Esophagus mucosa (tissue), 1 donor: ENCODE data around the gene INA. TPM values are rescaled to one million over a fixed set of nuclear protein-coding genes. Genes with fewer than 3 reads are reported as not detected.

Source experiments
- total RNA-seq: library from RNA; stranded (reverse); gene quantifications from one replicate; pipeline ENCODE4 v1.2.4, GENCODE V29; 2023
- donor health status: DM: yes; HTN: yes; CAD: no.

Gene INA
- total RNA-seq, 1 donor from 2014 or later, result 1.4 TPM

Other genes with a start within 250 kb of the INA start
- 87.4 TPM for gene NT5C2, start 83.9 kb upstream of the INA start, total RNA-seq
- not detected for gene RPEL1, start 31.3 kb upstream of the INA start, total RNA-seq
- gene PCGF6, start 74.0 kb downstream of the INA start, total RNA-seq, result 4.5 TPM
- 2.6 TPM for gene TAF5, start 90.8 kb downstream of the INA start, total RNA-seq
- gene ATP5MK, start 119.3 kb downstream of the INA start, total RNA-seq, result 399 TPM
- gene PDCD11, start 119.5 kb downstream of the INA start, total RNA-seq, result 23.5 TPM
- 2.7 TPM for gene CALHM2, start 175.2 kb downstream of the INA start, total RNA-seq
- gene CALHM1, start 181.8 kb downstream of the INA start, total RNA-seq, result 0.04 TPM
- not detected for gene CALHM3, start 202.1 kb downstream of the INA start, total RNA-seq
- 0.16 TPM for gene NEURL1, start 216.6 kb downstream of the INA start, total RNA-seq